ENCODE results near the gene PKHD1.

Gene PKHD1

GRCh38 chr6:52109171-52109571 is 21.8 kb upstream of the PKHD1 start:
- TF ChIP-seq YY1 (IDR thresholded peaks at IDR 0.05; ENCODE audit: low read depth), result no peak
- no peak for TF ChIP-seq TAF1 (IDR thresholded peaks at IDR 0.05; ENCODE audit: low read depth)
- TF ChIP-seq REST (IDR thresholded peaks at IDR 0.05; ENCODE audit: low read depth), result no peak
- TF ChIP-seq TEAD4 (IDR thresholded peaks at IDR 0.05), result no peak
- no peak for TF ChIP-seq NFIC (IDR thresholded peaks at IDR 0.05)
- TF ChIP-seq RAD21 (IDR thresholded peaks at IDR 0.05; ENCODE audit: low read depth), result no peak
- no peak for TF ChIP-seq EGR1 (IDR thresholded peaks at IDR 0.05)
- TF ChIP-seq FOXM1 (IDR thresholded peaks at IDR 0.05; ENCODE audit: borderline replicate concordance, low read depth), result no peak
- TF ChIP-seq TCF12 (IDR thresholded peaks at IDR 0.05; ENCODE audit: low read depth), result no peak
- TF ChIP-seq CREB1 (IDR thresholded peaks at IDR 0.05; ENCODE audit: low read depth), result no peak
- TF ChIP-seq USF1 (IDR thresholded peaks at IDR 0.05), result no peak
- no peak for TF ChIP-seq CEBPB (IDR thresholded peaks at IDR 0.05)
- no peak for TF ChIP-seq ZBTB7A (IDR thresholded peaks at IDR 0.05; ENCODE audit: low read depth)
- no peak for TF ChIP-seq EP300 (IDR thresholded peaks at IDR 0.05; ENCODE audit: borderline replicate concordance)
- no peak for TF ChIP-seq MAX (IDR thresholded peaks at IDR 0.05)

GRCh38 chr6:52108128-52108527 is 20.7 kb upstream of the PKHD1 start:
- no peak for TF ChIP-seq EGR1 (IDR thresholded peaks at IDR 0.05)
- TF ChIP-seq RAD21 (IDR thresholded peaks at IDR 0.05; ENCODE audit: low read depth), result no peak
- TF ChIP-seq TCF12 (IDR thresholded peaks at IDR 0.05; ENCODE audit: low read depth), result no peak
- TF ChIP-seq TEAD4 (IDR thresholded peaks at IDR 0.05), result no peak
- no peak for TF ChIP-seq CREB1 (IDR thresholded peaks at IDR 0.05; ENCODE audit: low read depth)
- TF ChIP-seq REST (IDR thresholded peaks at IDR 0.05; ENCODE audit: low read depth), result no peak
- no peak for TF ChIP-seq CEBPB (IDR thresholded peaks at IDR 0.05)
- TF ChIP-seq TAF1 (IDR thresholded peaks at IDR 0.05; ENCODE audit: low read depth), result no peak
- no peak for TF ChIP-seq NFIC (IDR thresholded peaks at IDR 0.05)
- no peak for TF ChIP-seq MAX (IDR thresholded peaks at IDR 0.05)
- no peak for TF ChIP-seq FOXM1 (IDR thresholded peaks at IDR 0.05; ENCODE audit: borderline replicate concordance, low read depth)
- no peak for TF ChIP-seq YY1 (IDR thresholded peaks at IDR 0.05; ENCODE audit: low read depth)
- no peak for TF ChIP-seq EP300 (IDR thresholded peaks at IDR 0.05; ENCODE audit: borderline replicate concordance)

GRCh38 chr6:52106994-52107393 is 19.6 kb upstream of the PKHD1 start:
- TF ChIP-seq CREB1 (IDR thresholded peaks at IDR 0.05; ENCODE audit: low read depth) (no peak), ZBTB7A (IDR thresholded peaks at IDR 0.05; ENCODE audit: low read depth) (no peak), NFIC (IDR thresholded peaks at IDR 0.05) (no peak), MAX (IDR thresholded peaks at IDR 0.05) (no peak), RAD21 (IDR thresholded peaks at IDR 0.05; ENCODE audit: low read depth) (no peak), YY1 (IDR thresholded peaks at IDR 0.05; ENCODE audit: low read depth) (no peak), REST (IDR thresholded peaks at IDR 0.05; ENCODE audit: low read depth) (no peak), EP300 (IDR thresholded peaks at IDR 0.05; ENCODE audit: borderline replicate concordance) (no peak), TEAD4 (IDR thresholded peaks at IDR 0.05) (no peak), FOXM1 (IDR thresholded peaks at IDR 0.05; ENCODE audit: borderline replicate concordance, low read depth) (no peak), TCF12 (IDR thresholded peaks at IDR 0.05; ENCODE audit: low read depth) (no peak), CEBPB (IDR thresholded peaks at IDR 0.05) (no peak), USF1 (IDR thresholded peaks at IDR 0.05) (no peak), TAF1 (IDR thresholded peaks at IDR 0.05; ENCODE audit: low read depth) (no peak), EGR1 (IDR thresholded peaks at IDR 0.05) (no peak)

- TF ChIP-seq USF1 (IDR thresholded peaks at IDR 0.05) (no peak), EP300 (IDR thresholded peaks at IDR 0.05; ENCODE audit: borderline replicate concordance) (no peak), MAX (IDR thresholded peaks at IDR 0.05) (no peak), FOXM1 (IDR thresholded peaks at IDR 0.05; ENCODE audit: borderline replicate concordance, low read depth) (no peak), TCF12 (IDR thresholded peaks at IDR 0.05; ENCODE audit: low read depth) (no peak), YY1 (IDR thresholded peaks at IDR 0.05; ENCODE audit: low read depth) (no peak), CEBPB (IDR thresholded peaks at IDR 0.05) (no peak), REST (IDR thresholded peaks at IDR 0.05; ENCODE audit: low read depth) (no peak), TAF1 (IDR thresholded peaks at IDR 0.05; ENCODE audit: low read depth) (no peak), TEAD4 (IDR thresholded peaks at IDR 0.05) (no peak), EGR1 (IDR thresholded peaks at IDR 0.05) (no peak), RAD21 (IDR thresholded peaks at IDR 0.05; ENCODE audit: low read depth) (no peak; the same call in 1 of the 2 replicates)
These were observed 17.6 kb upstream of the PKHD1 start for GRCh38 chr6:52104979-52105378.

Data from Ishikawa (cell line).